C1 segment of cervical spinal cord (tissue), 14 donors: Measurements from ENCODE around the gene TMEM164.

Experiments used
- DNase-seq, 14 donors: peaks; one replicate each; lab custom pipeline; 2025; lab: John Stamatoyannopoulos, UW

Gene TMEM164

GRCh38 chrX:110066488-110067225 is 63.7 kb downstream of the TMEM164 start:
- DNase-seq, result no peak

- DNase-seq, result no peak
Measured at GRCh38 chrX:110070970-110071369, 68.1 kb downstream of the TMEM164 start.

- DNase-seq, result no peak
Measured at GRCh38 chrX:110081320-110081719, 78.4 kb downstream of the TMEM164 start.

GRCh38 chrX:110081740-110082139 is 78.8 kb downstream of the TMEM164 start:
- DNase-seq, result peak in 1 of 14 donors; percentile 17

GRCh38 chrX:110082161-110082560 is 79.2 kb downstream of the TMEM164 start:
- DNase-seq, result peak in 1 of 14 donors; percentile 17

- no peak for DNase-seq
Measured at GRCh38 chrX:110086162-110086915, 83.4 kb downstream of the TMEM164 start.

GRCh38 chrX:110086916-110087484 is 84.1 kb downstream of the TMEM164 start:
- DNase-seq, result no peak

GRCh38 chrX:110087485-110088356 is 84.8 kb downstream of the TMEM164 start:
- no peak for DNase-seq

- no peak for DNase-seq
Measured at GRCh38 chrX:110089656-110090403, 86.9 kb downstream of the TMEM164 start.

- no peak for DNase-seq
Measured at GRCh38 chrX:110097920-110098319, 95.0 kb downstream of the TMEM164 start.

- no peak for DNase-seq
Measured at GRCh38 chrX:110103344-110103743, 100.4 kb downstream of the TMEM164 start.

- DNase-seq, result no peak
Measured at GRCh38 chrX:110104078-110104477, 101.2 kb downstream of the TMEM164 start.

- DNase-seq, result no peak
Measured at GRCh38 chrX:110108381-110108821, 105.5 kb downstream of the TMEM164 start.

GRCh38 chrX:110114260-110114776 is 111.4 kb downstream of the TMEM164 start:
- DNase-seq, result no peak

- no peak for DNase-seq
Measured at GRCh38 chrX:110116066-110116980, 113.4 kb downstream of the TMEM164 start.

- no peak for DNase-seq
Measured at GRCh38 chrX:110118530-110118929, 115.6 kb downstream of the TMEM164 start.

GRCh38 chrX:110119480-110119879 is 116.6 kb downstream of the TMEM164 start:
- DNase-seq, result no peak

- no peak for DNase-seq
Measured at GRCh38 chrX:110120025-110120424, 117.1 kb downstream of the TMEM164 start.

- DNase-seq, result no peak
Measured at GRCh38 chrX:110123331-110123782, 120.4 kb downstream of the TMEM164 start.
